Brain microvascular endothelial cell (primary cell): ENCODE measurements around the gene FBN2.

Experiments used
- DNase-seq: peaks from one replicate; pipeline ENCODE4 v3.0.0-alpha.2; 2020
- H3K27ac ChIP-seq: fragments of 250-450 bp; sonication (Bioruptor Pico); 2 replicates; pipeline ENCODE4 v1.5.1; 2020; ENCODE audit warnings: mild to moderate bottlenecking, moderate library complexity
- H3K27me3 ChIP-seq: fragments of 250-450 bp; sonication (Bioruptor Pico); replicated peaks from 2 replicates; pipeline ENCODE4 v1.5.1; 2020; ENCODE audit warnings: mild to moderate bottlenecking
- H3K36me3 ChIP-seq: fragments of 250-450 bp; sonication (Bioruptor Pico); replicated peaks from 2 replicates; pipeline ENCODE4 v1.5.1; 2020; ENCODE audit warnings: mild to moderate bottlenecking
- H3K4me3 ChIP-seq: 2 replicates; pipeline ENCODE4 v1.5.1; 2011; ENCODE audit warnings: low read depth, mild to moderate bottlenecking, control low read depth, low read length, moderate library complexity
- in situ Hi-C: cut with HindIII; loops from 2 replicates; pipeline ENCODE4 v1.10.0; 2017; ENCODE audit warnings: low sequenced_read_pairs, low pct_ligation_motif_present
- TF ChIP-seq, protein P1 (sequence below): IDR thresholded peaks from 2 replicates; pipeline ENCODE4 v1.5.1; 2011; ENCODE audit warnings: low read depth, mild to moderate bottlenecking, moderate library complexity, low read length, control low read depth, inconsistent platforms; ENCODE audit errors: missing control alignments

The FBN2 gene

DNA sequence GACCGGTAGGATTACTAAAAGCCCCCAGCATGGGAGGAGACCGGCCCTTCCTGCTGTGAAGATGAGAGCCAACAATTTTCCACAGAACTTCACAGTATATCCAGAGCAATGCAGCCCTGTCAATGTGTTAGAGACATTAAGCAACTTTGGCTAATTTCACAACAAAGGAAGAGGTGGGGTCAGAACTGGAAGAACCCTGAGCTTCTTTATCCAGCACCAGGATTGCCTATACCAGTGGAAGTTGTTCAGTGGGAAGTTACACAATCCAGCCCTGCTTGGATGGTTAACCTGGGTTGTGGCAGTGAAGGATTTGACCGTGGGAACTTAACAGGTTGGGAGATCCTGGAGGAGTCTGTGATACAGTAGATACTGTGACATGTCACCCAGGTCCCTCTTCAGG lies 197.0 kb downstream of the FBN2 start:
- in situ Hi-C loops = no loop called here
- no peak for DNase-seq
- H3K4me3 ChIP-seq = no peak overlapping the region
- peaks cover 29% of the 10 kb centered on the region for H3K36me3 ChIP-seq
- no peaks in the 10 kb centered on the region for H3K27me3 ChIP-seq
- no peak overlapping the region for H3K27ac ChIP-seq
- TF ChIP-seq, protein P1, sequence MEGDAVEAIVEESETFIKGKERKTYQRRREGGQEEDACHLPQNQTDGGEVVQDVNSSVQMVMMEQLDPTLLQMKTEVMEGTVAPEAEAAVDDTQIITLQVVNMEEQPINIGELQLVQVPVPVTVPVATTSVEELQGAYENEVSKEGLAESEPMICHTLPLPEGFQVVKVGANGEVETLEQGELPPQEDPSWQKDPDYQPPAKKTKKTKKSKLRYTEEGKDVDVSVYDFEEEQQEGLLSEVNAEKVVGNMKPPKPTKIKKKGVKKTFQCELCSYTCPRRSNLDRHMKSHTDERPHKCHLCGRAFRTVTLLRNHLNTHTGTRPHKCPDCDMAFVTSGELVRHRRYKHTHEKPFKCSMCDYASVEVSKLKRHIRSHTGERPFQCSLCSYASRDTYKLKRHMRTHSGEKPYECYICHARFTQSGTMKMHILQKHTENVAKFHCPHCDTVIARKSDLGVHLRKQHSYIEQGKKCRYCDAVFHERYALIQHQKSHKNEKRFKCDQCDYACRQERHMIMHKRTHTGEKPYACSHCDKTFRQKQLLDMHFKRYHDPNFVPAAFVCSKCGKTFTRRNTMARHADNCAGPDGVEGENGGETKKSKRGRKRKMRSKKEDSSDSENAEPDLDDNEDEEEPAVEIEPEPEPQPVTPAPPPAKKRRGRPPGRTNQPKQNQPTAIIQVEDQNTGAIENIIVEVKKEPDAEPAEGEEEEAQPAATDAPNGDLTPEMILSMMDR = no peak

DNA sequence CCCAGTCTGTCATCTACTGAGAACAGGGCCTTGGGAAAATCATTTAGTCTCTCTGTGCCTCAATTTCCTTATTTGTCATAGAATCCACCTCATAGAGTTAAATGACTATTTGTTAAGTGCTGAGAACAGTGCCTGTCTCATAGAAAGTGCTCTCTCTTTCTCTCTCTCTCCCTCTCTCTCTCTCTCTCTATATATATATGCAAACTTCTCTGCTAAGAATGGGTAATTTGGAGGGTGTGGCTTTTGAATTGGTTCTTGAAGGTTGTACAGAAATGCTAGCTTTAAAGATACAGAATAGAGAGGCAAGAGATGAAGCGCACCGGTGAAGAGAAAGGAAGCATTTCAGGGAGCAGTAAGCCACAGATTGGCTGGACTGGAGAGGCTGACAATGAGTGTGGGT lies 197.4 kb downstream of the FBN2 start:
- Histone ChIP-seq H3K27ac (no peak overlapping the region), H3K36me3 (peaks cover 32% of the 10 kb centered on the region)
- in situ Hi-C loops = no loop called here

DNA sequence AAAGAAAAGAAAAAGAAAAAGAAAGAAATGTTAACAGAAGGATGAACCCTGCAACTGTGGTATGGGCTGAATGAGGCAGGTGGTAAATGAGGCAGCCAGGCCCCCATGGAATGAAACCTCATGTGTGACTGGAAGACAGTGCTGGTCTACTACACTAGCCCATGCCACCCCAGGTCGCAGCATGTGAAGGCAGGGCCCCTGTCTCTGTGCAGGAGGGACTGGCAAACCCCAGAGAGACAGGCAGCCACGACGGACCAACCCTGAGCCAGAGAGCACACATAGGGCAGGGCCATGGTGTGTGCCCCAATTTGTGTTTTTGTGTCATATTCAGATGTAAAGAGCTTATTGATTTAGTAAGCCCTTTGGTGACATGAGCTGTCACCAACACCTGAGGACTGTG lies 198.5 kb downstream of the FBN2 start:
- in situ Hi-C loops = no loop called here
- H3K27ac ChIP-seq = no peak overlapping the region
- peaks cover 36% of the 10 kb centered on the region for H3K36me3 ChIP-seq
- H3K4me3 ChIP-seq = no peak overlapping the region
- DNase-seq = no peak
- TF ChIP-seq, protein P1 = no peak
- no peaks in the 10 kb centered on the region for H3K27me3 ChIP-seq

More for the DNA sequence above, 197.4 kb downstream of the FBN2 start:
- Histone ChIP-seq H3K4me3 (no peak overlapping the region), H3K27me3 (no peaks in the 10 kb centered on the region)
- TF ChIP-seq, protein P1 = no peak
- DNase-seq = no peak

DNA sequence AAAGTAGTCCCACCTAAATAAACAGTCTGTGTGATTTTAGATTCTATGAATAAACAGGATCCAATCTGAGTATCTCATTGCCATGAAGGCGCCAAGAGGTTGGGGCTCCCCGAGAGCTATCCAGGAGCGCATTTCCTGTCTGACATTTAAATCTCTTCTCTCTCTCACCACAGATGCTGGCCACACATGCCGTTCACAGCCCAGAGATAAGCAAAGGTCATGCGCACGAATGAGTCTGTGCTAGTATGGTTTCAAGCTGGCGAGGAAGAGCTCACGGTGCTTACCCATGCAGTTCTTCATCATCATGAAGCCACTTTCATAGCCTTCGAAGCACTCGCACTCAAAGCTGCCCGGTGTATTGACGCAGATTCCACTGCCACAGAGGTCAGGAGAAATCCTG lies 199.4 kb downstream of the FBN2 start:
- in situ Hi-C loops = no loop called here
- TF ChIP-seq, protein P1 = no peak
- no peak for DNase-seq

DNA sequence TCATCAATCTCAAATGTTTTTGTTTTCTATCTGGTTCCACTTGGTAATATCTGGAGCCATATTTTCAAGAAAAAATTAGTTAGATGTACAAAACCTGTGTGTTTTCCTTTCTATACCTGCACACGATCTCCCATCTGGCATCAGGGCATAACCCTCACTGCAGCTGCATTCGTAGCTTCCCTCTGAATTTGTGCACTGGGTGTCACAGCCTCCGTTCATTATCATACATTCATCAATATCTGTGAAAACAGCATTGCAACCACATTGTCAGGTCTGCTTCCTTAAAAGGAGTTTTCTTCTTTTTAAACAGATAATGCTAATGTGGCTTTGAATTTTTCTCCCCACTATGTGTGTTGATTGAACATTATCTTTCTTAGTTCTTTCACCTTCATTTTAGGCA lies 202.7 kb downstream of the FBN2 start:
- in situ Hi-C loops = no loop called here
- Histone ChIP-seq H3K27ac (no peak overlapping the region), H3K27me3 (no peaks in the 10 kb centered on the region), H3K36me3 (peaks cover 36% of the 10 kb centered on the region), H3K4me3 (no peak overlapping the region)
- TF ChIP-seq, protein P1 = no peak
- no peak for DNase-seq

More for the DNA sequence above, 199.4 kb downstream of the FBN2 start:
- peaks cover 40% of the 10 kb centered on the region for H3K36me3 ChIP-seq
- no peak overlapping the region for H3K27ac ChIP-seq
- no peak overlapping the region for H3K4me3 ChIP-seq
- no peaks in the 10 kb centered on the region for H3K27me3 ChIP-seq

DNA sequence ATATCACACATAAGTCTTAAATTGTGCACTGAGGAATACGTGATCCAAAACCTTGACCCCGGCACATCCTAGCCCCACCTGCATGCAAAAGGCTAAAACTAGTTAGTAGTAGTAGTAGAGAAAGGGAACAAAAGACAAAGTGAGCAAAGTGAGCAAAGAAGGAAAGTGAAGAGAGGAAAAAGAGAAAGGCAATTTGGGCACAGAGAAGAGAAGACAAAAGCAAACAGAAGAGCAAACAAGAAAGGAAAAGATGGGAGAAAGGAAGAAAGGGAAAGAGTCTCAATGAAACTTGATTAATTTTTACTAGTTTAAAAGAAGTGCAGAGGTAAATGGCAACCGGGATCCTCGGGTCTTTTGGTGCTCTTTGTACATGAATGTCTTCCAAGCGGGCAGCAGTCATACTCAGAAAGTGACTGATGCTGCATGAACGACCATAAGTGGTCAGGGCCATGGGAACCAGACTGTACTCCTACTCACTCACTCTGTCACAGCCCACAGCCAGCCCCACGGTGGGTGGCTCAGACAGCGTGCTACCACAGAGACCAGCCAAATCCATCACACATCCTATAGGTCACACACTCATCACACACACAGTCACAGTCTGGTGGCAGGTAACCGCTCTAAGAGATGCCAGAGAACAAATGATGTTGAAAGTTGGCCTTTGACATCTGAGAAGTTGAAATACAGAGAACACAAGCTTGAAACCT lies 203.9 kb downstream of the FBN2 start:
- peaks cover 40% of the 10 kb centered on the region for H3K36me3 ChIP-seq
- TF ChIP-seq, protein P1 = no peak
- DNase-seq = no peak
- in situ Hi-C loops = no loop called here
- no peaks in the 10 kb centered on the region for H3K27me3 ChIP-seq
- H3K27ac ChIP-seq = no peak overlapping the region
- no peak overlapping the region for H3K4me3 ChIP-seq
